Stomach (tissue), 9 donors: ENCODE data around the gene NECTIN4. TPM values are rescaled to one million over a fixed set of nuclear protein-coding genes. Genes with fewer than 3 reads are reported as not detected.

ENCODE experiments used
- DNase-seq, 2 donors: peaks; one replicate each; pipeline versions ENCODE4 v3.0.0 to v3.0.0-alpha.2; 2013 to 2019
- H3K27ac ChIP-seq, 5 donors: fragments of 200-600 bp in 4 of 5; sonication (generic) in 4 of 5; one replicate each; pipeline ENCODE4 v1.5.1; 2013 to 2019; ENCODE audit warnings: mild to moderate bottlenecking in 1 of 5, moderate library complexity in 1 of 5
- H3K27me3 ChIP-seq, 3 donors: fragments of 200-600 bp; sonication (generic); one replicate each; pipeline ENCODE4 v1.5.1; 2017 to 2019; ENCODE audit warnings: mixed run types in 1 of 3
- H3K36me3 ChIP-seq, 4 donors: fragments of 200-600 bp; sonication (generic); 1 replicate in 3 of 4; 2 replicates in 1 of 4; pipeline ENCODE4 v1.5.1; 2016 to 2019
- H3K4me1 ChIP-seq, 4 donors: fragments of 200-600 bp; sonication (generic); one replicate each; pipeline ENCODE4 v1.5.1; 2016 to 2019
- H3K4me3 ChIP-seq, 4 donors: fragments of 200-600 bp; sonication (generic) in 3 of 4; one replicate each; pipeline ENCODE4 v1.5.1; 2016 to 2019; ENCODE audit warnings: mild to moderate bottlenecking in 1 of 4
- H3K9me3 ChIP-seq, 4 donors: fragments of 200-600 bp; sonication (generic); one replicate each; pipeline ENCODE4 v1.5.1; 2016 to 2019
- EP300 ChIP-seq: sonication (generic); formaldehyde crosslinking; IDR thresholded peaks from one replicate; pipeline ENCODE4 v1.6.1; 2017; ENCODE audit warnings: antibody characterized with exemption
- POLR2A ChIP-seq, 4 donors: fragments of 450-650 bp; IDR thresholded peaks; one replicate each; pipeline ENCODE4 v1.6.1; 2016; ENCODE audit warnings: antibody characterized with exemption in 4 of 4, control low read depth in 2 of 4, mild to moderate bottlenecking in 1 of 4, moderate library complexity in 1 of 4
- POLR2AphosphoS5 ChIP-seq, 3 donors: sonication (generic); formaldehyde crosslinking; IDR thresholded peaks; one replicate each; pipeline ENCODE4 v1.6.1; 2016; ENCODE audit warnings: antibody characterized with exemption in 3 of 3
- WGBS, 5 donors: extraction: QIAGEN DNeasy Blood & Tissue Kit in 3 of 5; methylation state at CpG; one replicate each; pipeline versions ENCODE4 v1.1.5 to v1.1.7; 2013 to 2018; 5-methylcytosine and 5-hydroxymethylcytosine counted together
- intact Hi-C: fragments of 100-400 bp; cut with DNase I; formaldehyde crosslinking; loops from one replicate; pipeline ENCODE4 v1.15.1; 2023; ENCODE audit warnings: low total_unique reads
- polyA plus RNA-seq, 3 donors: library from polyadenylated mRNA; stranded (reverse); fragments of 200-250 nt; gene quantifications; one replicate each; pipeline ENCODE4 v1.2.3, GENCODE V29; 2013
- total RNA-seq, 5 donors: library from RNA; depleted of rRNA; stranded (reverse); fragments of >200 nt; gene quantifications; one replicate each; pipeline versions ENCODE4 v1.1.0 to v1.2.3, GENCODE V29; 2014 to 2016
- TF ChIP-seq, protein P1 (sequence below), 7 experiments: fragments of 450-650 bp in 4 of 7; fragments of 200-600 bp in 3 of 7; sonication (generic) in 3 of 7; IDR thresholded peaks; one replicate each; pipeline ENCODE4 v1.5.1; 2016 to 2019; ENCODE audit warnings: antibody characterized with exemption in 7 of 7, control low read depth in 2 of 7, mild to moderate bottlenecking in 1 of 7
- donor health status: healthy with polysubstance abuse.
- donor health status: Bipolar disorder and iron deficiency.
- donor health status: healthy.

Gene NECTIN4
- total and polyA plus RNA-seq, 8 donors, result 1.7 to 20.3 (median 5.5) TPM

- Histone ChIP-seq H3K4me1 (peaks cover 5 to 32% (median 18%) of the 10 kb centered on the region in 4 donors), H3K4me3 (no peak overlapping the region), H3K36me3 (no peaks in the 10 kb centered on the region), H3K27me3 (no peaks in the 10 kb centered on the region), H3K27ac (no peak overlapping the region), H3K9me3 (no peaks in the 10 kb centered on the region)
- WGBS, 5 donors, result 67 to 87% (median 78%) methylated on average over 3 of the region's 3 CpGs
- intact Hi-C loops, result loop anchor here (10.0 kb wide), 1 partner anchor 96 kb away; no protein-coding TSS in a partner anchor
- no peak for DNase-seq
- TF ChIP-seq POLR2AphosphoS5 (IDR thresholded peaks at IDR 0.05), result no peak
- TF ChIP-seq, protein P1, sequence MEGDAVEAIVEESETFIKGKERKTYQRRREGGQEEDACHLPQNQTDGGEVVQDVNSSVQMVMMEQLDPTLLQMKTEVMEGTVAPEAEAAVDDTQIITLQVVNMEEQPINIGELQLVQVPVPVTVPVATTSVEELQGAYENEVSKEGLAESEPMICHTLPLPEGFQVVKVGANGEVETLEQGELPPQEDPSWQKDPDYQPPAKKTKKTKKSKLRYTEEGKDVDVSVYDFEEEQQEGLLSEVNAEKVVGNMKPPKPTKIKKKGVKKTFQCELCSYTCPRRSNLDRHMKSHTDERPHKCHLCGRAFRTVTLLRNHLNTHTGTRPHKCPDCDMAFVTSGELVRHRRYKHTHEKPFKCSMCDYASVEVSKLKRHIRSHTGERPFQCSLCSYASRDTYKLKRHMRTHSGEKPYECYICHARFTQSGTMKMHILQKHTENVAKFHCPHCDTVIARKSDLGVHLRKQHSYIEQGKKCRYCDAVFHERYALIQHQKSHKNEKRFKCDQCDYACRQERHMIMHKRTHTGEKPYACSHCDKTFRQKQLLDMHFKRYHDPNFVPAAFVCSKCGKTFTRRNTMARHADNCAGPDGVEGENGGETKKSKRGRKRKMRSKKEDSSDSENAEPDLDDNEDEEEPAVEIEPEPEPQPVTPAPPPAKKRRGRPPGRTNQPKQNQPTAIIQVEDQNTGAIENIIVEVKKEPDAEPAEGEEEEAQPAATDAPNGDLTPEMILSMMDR (IDR thresholded peaks at IDR 0.05), result no peak
- no peak for TF ChIP-seq POLR2A (IDR thresholded peaks at IDR 0.05)
- no peak for TF ChIP-seq EP300
Measured at GRCh38 chr1:161090617-161091016, 1.3 kb upstream of the NECTIN4 start.

GRCh38 chr1:161089938-161090337, 580 bp upstream of the NECTIN4 start:
- H3K4me1 ChIP-seq, result peaks cover 5 to 39% (median 21%) of the 10 kb centered on the region in 4 donors
- TF ChIP-seq, protein P1 (IDR thresholded peaks at IDR 0.05), result no peak
- DNase-seq, result no peak
- no peaks in the 10 kb centered on the region for H3K9me3 ChIP-seq
- H3K36me3 ChIP-seq, result no peaks in the 10 kb centered on the region
- no peaks in the 10 kb centered on the region for H3K27me3 ChIP-seq
- intact Hi-C loops, result loop anchor here (10.0 kb wide), 1 partner anchor 95 kb away; no protein-coding TSS in a partner anchor
- no peak overlapping the region for H3K4me3 ChIP-seq
- peak overlapping the region; percentile 75 to 87 (median 79) for H3K27ac ChIP-seq
- 88 to 96% (median 94%) methylated on average over 5 of the region's 5 CpGs for WGBS, 5 donors

DNA sequence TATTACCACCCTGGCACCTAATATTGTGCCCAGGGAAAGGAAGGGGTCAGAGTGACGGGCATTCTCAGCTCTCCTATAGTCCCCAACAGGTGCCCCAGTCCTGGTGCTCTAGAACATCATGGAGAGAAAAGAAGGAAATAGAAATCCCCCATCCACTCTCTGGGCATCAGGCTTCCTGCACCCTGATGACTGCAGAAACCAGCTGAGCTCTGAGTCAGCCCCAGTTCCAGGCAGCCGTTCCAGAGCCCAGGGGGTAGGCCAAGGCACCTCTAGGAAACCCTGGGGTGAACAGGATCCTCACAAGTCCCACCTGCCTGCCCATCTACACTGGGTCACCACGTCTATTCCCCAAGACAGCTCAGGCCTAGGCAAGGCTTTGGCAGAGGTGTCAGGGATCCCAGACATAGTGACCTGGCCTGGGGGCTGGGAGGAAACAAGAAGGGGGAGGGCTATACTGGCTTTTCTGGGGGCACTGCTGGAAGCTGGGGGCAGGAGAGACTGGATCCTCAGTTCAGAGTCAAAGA, 709 bp downstream of the NECTIN4 start:
- Histone ChIP-seq H3K9me3 (no peaks in the 10 kb centered on the region), H3K27me3 (no peaks in the 10 kb centered on the region), H3K4me1 (peaks cover 5 to 52% (median 32%) of the 10 kb centered on the region in 4 donors), H3K4me3 (peak overlapping the region; percentile 28 to 50 (median 32)), H3K27ac (peak overlapping the region; percentile 75 to 87 (median 79)), H3K36me3 (no peaks in the 10 kb centered on the region)
- TF ChIP-seq POLR2AphosphoS5 (IDR thresholded peaks at IDR 0.05), result peak in 1 of 3 donors; percentile 42
- TF ChIP-seq, protein P1 (IDR thresholded peaks at IDR 0.05), result no peak
- DNase-seq, result peak in 1 of 2 donors; percentile 57
- intact Hi-C loops, result no loop called here
- WGBS, 5 donors, result 52 to 72% (median 59%) methylated on average over 3 of the region's 3 CpGs

- 36 to 50% (median 42%) methylated on average over 4 of the region's 4 CpGs for WGBS, 5 donors
- Histone ChIP-seq H3K4me3 (peak overlapping the region in 1 of 4 donors; percentile 50), H3K9me3 (no peaks in the 10 kb centered on the region), H3K4me1 (peaks cover 5 to 73% (median 43%) of the 10 kb centered on the region in 4 donors), H3K27ac (peak overlapping the region; percentile 34 to 87 (median 37)), H3K36me3 (no peaks in the 10 kb centered on the region), H3K27me3 (no peaks in the 10 kb centered on the region)
- TF ChIP-seq POLR2A (IDR thresholded peaks at IDR 0.05), result no peak
- intact Hi-C loops, result no loop called here
- no peak for DNase-seq
Measured at GRCh38 chr1:161086457-161086856, 2.9 kb downstream of the NECTIN4 start.

- peak overlapping the region; percentile 54 to 78 (median 73) for H3K27ac ChIP-seq
- TF ChIP-seq EP300, result no peak
- TF ChIP-seq POLR2A (IDR thresholded peaks at IDR 0.05), result no peak
- TF ChIP-seq POLR2AphosphoS5 (IDR thresholded peaks at IDR 0.05), result no peak
- TF ChIP-seq, protein P1 (IDR thresholded peaks at IDR 0.05), result no peak
- H3K4me1 ChIP-seq, result peaks cover 5 to 73% (median 42%) of the 10 kb centered on the region in 4 donors
- H3K27me3 ChIP-seq, result no peaks in the 10 kb centered on the region
- H3K4me3 ChIP-seq, result no peak overlapping the region
- intact Hi-C loops, result no loop called here
- no peak for DNase-seq
- H3K36me3 ChIP-seq, result no peaks in the 10 kb centered on the region
- H3K9me3 ChIP-seq, result no peaks in the 10 kb centered on the region
- WGBS, 5 donors, result 31 to 78% (median 55%) methylated on average over 2 of the region's 2 CpGs
Measured at GRCh38 chr1:161085165-161085564, 4.2 kb downstream of the NECTIN4 start.
